Stimulated activated effector memory CD8-positive, alpha-beta T cell treated with anti-CD3 and anti-CD28 coated beads, Interleukin-12 subunit alpha, Interleukin-12 subunit beta, amount 100 ng/mL, for 72 hours (primary cell): ENCODE data around the gene GAS1.

Source experiments
- ATAC-seq: fragments of 150-1000 bp; cut with Tn5 transposase; 2 replicates; pipeline ENCODE4 v1.10.0; 2021
- DNase-seq, 2 donors: peaks; one replicate each; pipeline ENCODE4 v3.0.0; 2021 to 2022; ENCODE audit warnings: low spot score in 2 of 2
- H3K27ac Mint-ChIP-seq: one replicate; pipeline ENCODE4 v1.8.0; 2022; ENCODE audit warnings: mild to moderate bottlenecking, mixed read lengths
- H3K36me3 Mint-ChIP-seq: one replicate; pipeline ENCODE4 v1.8.0; 2022; ENCODE audit warnings: mild to moderate bottlenecking, mixed read lengths
- H3K4me1 Mint-ChIP-seq: one replicate; pipeline ENCODE4 v1.8.0; 2022; ENCODE audit warnings: mixed read lengths
- H3K4me3 Mint-ChIP-seq: one replicate; pipeline ENCODE4 v1.8.0; 2022; ENCODE audit warnings: mild to moderate bottlenecking, mixed read lengths
- H3K9me3 Mint-ChIP-seq: one replicate; pipeline ENCODE4 v1.8.0; 2022; ENCODE audit warnings: mixed read lengths

The GAS1 gene, protein sequence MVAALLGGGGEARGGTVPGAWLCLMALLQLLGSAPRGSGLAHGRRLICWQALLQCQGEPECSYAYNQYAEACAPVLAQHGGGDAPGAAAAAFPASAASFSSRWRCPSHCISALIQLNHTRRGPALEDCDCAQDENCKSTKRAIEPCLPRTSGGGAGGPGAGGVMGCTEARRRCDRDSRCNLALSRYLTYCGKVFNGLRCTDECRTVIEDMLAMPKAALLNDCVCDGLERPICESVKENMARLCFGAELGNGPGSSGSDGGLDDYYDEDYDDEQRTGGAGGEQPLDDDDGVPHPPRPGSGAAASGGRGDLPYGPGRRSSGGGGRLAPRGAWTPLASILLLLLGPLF

DNA sequence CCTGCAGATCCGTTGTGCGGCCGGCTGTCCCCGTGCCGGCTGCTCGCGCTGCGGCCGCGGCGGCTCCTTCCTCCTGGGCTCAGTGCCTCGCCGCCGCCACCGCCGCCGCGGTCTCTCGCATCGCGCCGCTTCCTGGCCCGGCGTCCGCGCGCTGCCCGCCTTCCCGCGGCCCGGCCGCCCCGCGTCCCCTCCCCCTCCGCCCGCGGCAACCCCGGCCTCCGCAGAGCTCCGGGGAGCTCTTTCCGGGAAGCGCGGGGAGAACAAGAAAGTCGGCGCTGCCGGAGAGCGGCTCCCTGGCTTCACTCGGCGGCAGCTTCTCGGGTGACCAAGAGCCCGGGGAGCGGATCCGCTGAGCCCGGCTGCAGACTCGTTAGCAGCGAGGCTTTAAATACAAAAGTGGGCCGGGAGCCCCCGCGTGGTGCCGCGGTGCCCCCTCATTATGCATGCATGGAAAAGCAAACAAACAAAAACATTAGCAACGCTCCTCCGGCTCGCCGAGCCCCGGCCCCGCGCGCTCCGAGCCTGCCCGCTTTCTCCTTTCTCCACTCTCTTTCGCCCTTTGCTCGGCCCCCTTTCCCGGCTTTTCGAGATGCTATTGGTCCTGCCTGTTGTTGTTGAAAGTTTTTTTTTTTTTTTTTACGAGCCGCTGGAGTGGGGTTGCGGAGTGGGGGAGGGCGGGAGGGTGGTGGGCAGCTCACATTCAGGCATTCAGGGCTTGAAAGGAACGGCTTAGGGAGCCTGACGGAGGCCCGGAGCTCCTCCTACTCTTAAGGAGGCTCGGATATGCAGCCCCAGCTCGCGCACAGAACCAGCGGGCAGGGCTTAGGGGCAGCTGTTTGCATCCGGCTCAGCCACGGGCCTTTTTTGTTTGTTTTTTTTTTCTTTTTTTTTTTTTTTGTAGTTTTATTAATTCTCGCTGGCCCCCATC is at the start of gene GAS1:
TSS of gene GAS1 (minus strand) at position 361 of the 928 bp plus-strand sequence. CDS start 727 bp downstream, outside the sequence.
- Mint-ChIP-seq H3K4me1 (peaks cover 18% of the 10 kb centered on the region), H3K36me3 (no peaks in the 10 kb centered on the region), H3K4me3 (peak within 1 kb of the TSS; percentile 73), H3K27ac (no peak within 1 kb of the TSS), H3K9me3 (peaks cover 2% of the 10 kb centered on the region)
- peak; percentile 84 for ATAC-seq
- peak; percentile 30 to 75 for DNase-seq

DNA sequence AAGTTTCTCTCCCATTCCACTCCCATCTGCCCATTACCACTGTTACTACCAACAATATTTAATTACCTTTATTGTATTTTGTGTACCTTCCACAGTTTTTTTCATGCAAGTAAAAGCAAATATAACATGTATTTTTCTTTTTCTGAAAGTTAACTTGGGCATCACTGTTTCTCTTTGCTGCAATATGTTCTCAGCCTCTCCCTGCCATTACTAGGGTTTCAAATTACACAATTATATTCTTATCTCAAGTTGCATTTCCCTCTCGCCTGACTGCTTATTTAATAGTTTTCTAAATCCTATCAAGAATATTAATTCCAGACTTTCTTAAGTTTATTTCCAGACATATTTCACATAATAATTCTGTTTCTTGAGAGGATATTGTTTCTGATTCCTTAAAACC is 46.9 kb upstream of the GAS1 start:
- H3K9me3 Mint-ChIP-seq = no peaks in the 10 kb centered on the region
- H3K27ac Mint-ChIP-seq = no peak overlapping the region
- no peak overlapping the region for H3K4me3 Mint-ChIP-seq
- DNase-seq = no peak
- no peaks in the 10 kb centered on the region for H3K36me3 Mint-ChIP-seq
- H3K4me1 Mint-ChIP-seq = no peaks in the 10 kb centered on the region
- ATAC-seq = no peak

DNA sequence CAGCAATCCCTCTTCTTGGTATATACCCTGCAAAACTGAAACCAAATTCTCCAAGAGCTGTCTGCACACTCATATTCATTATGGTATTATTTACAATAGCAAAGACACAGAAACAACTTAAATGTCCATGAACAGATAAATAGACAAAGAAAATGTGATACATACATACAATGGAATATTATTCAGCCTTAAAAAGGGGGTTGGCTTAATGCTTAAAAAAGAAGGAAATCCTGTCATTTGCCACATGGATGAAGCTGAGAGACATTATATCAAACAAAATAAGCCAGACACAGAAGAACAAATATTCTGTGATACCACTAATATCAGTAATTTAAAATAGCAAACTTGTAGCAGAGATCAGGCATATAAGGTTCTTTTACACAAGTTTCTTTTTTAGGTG is 46.5 kb upstream of the GAS1 start:
- DNase-seq = no peak
- Mint-ChIP-seq H3K9me3 (no peaks in the 10 kb centered on the region), H3K4me3 (no peak overlapping the region), H3K27ac (no peak overlapping the region), H3K36me3 (no peaks in the 10 kb centered on the region), H3K4me1 (no peaks in the 10 kb centered on the region)
- ATAC-seq = no peak

DNA sequence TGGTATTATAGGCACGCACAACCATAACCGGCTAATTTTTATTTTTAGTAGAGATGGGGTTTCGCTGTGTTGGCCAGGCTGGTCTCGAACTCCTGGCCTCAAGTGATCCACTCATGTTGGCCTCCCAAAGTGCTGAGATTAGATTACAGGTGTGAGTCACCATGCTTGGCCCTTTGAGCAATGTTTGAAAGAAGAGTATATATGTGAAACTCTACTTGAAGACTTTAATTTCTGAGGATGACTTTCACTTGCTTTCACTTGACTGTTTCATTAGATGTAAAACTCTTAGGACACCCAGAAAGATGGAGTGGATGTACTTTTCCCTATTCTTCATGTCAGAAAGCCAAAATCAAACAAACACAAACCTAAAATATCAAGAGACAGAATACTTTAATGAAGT is 43.8 kb upstream of the GAS1 start:
- no peaks in the 10 kb centered on the region for H3K4me1 Mint-ChIP-seq
- no peak overlapping the region for H3K27ac Mint-ChIP-seq
- no peaks in the 10 kb centered on the region for H3K9me3 Mint-ChIP-seq
- no peak for DNase-seq
- no peak overlapping the region for H3K4me3 Mint-ChIP-seq
- ATAC-seq = no peak
- H3K36me3 Mint-ChIP-seq = no peaks in the 10 kb centered on the region

DNA sequence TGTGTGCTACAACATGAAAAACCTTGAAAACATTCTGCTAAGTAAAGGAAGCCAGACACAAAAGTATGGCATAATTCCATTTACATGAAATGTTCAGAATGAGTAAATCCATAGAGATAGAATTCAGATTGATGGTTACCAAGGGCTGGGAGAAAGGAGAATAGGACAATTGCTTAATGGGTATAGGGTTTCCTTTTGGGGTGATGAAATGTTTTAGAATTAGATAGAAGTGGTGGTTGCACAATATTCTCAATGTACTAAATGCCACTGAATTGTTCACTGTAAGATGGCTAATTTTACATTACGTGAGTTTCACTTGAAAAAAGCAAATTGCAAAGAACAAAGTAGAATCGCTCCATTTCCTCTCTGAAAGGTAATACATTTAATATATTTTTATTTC is 43.0 kb upstream of the GAS1 start:
- Mint-ChIP-seq H3K27ac (no peak overlapping the region), H3K9me3 (no peaks in the 10 kb centered on the region), H3K4me1 (no peaks in the 10 kb centered on the region), H3K36me3 (no peaks in the 10 kb centered on the region), H3K4me3 (no peak overlapping the region)
- ATAC-seq (no peak), DNase-seq (no peak)

DNA sequence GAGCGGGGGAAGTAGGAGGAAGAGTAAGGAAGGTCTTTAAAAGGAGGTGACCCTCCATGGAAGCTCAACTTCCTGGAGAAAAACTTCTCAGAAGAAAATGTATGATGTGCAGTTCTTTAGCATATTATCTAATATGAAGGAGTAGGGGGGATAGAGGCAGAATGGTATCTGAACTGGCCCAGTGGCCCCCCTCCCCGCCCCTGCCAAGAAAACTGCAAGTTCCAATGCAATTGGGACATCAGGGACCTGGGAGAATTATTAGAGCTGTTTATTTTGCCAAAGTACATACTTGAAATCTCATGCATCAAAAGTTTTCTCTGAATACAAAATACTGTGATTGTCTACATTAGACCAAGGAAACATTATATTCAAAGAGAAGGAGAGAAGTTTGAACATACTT is 40.6 kb upstream of the GAS1 start:
- Mint-ChIP-seq H3K9me3 (no peaks in the 10 kb centered on the region), H3K27ac (no peak overlapping the region), H3K36me3 (no peaks in the 10 kb centered on the region), H3K4me1 (no peaks in the 10 kb centered on the region), H3K4me3 (no peak overlapping the region)
- no peak for ATAC-seq
- DNase-seq = no peak

DNA sequence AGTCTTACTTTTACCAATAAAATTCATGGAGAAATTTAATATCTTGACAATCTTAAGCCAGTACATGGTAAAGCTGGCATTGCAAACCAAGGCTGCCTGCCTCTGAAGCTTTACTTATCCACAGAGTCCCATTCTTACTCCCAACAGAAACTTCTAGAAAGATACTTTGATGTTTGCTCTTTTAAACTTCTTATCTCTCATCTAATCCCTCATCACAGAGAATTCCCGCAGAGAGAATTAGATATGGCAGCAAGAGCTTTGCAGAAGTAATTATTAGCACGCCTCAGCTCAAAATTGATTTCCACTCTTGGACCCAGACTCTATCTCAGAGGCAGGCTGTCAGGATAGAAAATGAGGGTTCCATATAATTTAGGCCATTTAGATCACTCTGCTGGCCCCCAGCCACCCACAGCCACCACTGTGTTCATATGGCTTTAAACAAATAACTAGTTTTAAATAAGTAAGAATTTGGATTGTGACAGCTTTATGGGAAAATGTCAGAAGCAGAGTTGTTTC is 37.9 kb upstream of the GAS1 start:
- no peaks in the 10 kb centered on the region for H3K4me1 Mint-ChIP-seq
- H3K4me3 Mint-ChIP-seq = no peak overlapping the region
- no peak overlapping the region for H3K27ac Mint-ChIP-seq
- no peaks in the 10 kb centered on the region for H3K9me3 Mint-ChIP-seq
- H3K36me3 Mint-ChIP-seq = no peaks in the 10 kb centered on the region
- no peak for DNase-seq
- ATAC-seq = no peak

DNA sequence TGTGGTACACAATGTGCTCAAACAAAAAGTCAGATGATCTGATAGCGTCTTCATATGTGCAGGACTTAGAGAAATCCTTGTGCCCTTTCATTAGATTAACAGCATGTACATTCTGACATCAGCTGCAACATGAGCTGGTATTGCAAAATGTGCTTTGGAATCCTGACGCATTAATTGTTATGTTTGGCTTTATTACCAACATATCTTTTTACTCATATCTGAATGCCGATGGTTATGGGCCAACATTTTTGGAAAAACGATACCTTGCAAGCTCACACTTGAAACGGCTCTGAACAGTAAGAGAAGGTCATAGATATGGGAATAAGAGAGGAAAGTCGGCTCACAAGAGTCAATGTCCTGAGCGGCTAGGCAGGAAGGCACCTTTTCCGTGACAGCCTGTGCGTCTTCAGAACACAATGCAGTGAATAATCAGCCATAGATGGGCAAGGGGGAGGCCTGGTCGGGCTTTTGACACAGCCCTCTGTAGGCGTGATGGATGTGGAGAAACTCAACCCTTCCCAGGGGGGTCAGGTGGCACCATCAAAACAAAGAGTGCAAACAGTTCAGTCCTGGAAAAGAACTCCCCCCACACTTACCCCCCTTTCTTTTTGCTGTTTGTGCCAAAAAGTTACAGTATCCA is 36.4 kb upstream of the GAS1 start:
- Mint-ChIP-seq H3K4me3 (no peak overlapping the region), H3K36me3 (no peaks in the 10 kb centered on the region)

DNA sequence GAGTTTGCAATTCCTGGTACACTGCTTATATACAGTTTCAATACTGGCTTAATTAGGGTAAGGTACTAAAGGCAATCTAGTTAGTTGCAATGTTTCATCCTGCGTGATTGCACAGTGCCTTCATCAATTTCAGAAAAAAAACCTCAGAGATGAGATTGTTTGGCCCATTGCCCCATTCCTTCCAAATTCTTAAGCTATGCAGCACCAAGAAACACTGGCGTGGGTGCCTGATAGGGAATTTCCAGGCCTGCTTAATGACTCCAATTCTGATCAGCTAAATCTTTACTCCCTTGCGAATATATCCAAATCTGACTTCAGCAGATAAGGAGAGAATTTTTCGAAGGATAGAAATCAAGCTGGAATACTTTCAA is 35.9 kb upstream of the GAS1 start:
- DNase-seq = no peak
- Mint-ChIP-seq H3K9me3 (no peaks in the 10 kb centered on the region), H3K4me3 (no peak overlapping the region), H3K27ac (no peak overlapping the region), H3K36me3 (no peaks in the 10 kb centered on the region), H3K4me1 (no peaks in the 10 kb centered on the region)
- ATAC-seq = no peak

More for the DNA sequence above, 36.4 kb upstream of the GAS1 start:
- ATAC-seq (no peak), DNase-seq (no peak)
- no peaks in the 10 kb centered on the region for H3K4me1 Mint-ChIP-seq
- H3K27ac Mint-ChIP-seq = no peak overlapping the region
- H3K9me3 Mint-ChIP-seq = no peaks in the 10 kb centered on the region

DNA sequence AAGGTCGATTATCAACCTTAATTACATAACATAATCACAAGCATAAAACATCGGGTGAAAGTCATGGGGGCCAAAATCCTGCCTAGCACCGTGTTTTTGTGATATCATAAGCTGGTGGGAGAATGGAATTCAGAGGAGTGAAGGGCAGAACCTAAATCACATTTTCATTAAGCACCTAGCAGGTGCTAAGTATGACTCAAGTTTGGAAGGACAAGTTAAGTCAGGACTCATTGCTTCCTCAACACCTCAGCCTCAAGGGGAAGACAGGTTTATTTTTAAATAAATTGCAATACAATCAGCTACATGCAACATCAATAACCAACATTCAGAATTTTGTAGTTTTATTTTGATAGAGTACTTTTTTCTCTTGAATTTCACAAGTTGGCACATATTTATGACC is 33.5 kb upstream of the GAS1 start:
- Mint-ChIP-seq H3K9me3 (no peaks in the 10 kb centered on the region), H3K27ac (no peak overlapping the region), H3K4me1 (no peaks in the 10 kb centered on the region), H3K36me3 (no peaks in the 10 kb centered on the region), H3K4me3 (no peak overlapping the region)
- ATAC-seq (no peak), DNase-seq (no peak)

DNA sequence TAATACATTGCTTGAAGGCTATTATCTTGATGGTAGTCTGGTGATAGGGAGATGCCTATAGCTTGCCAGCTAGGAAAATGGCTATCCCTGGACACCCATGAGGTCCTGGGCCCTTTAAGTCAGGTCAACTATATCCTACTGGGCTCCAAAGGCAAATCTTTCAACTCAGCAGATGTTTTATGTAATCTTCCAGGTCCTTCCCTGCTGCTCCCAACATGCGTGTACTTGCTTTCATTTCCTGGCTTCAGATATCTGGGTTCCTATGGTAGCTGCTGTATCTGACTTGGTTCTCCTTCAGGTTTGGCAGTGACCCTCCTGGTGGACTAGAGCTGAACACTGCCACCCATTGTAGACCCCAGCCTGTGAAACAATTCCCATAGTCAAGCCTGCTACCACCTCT is 32.4 kb upstream of the GAS1 start:
- ATAC-seq = no peak
- H3K9me3 Mint-ChIP-seq = no peaks in the 10 kb centered on the region
- no peaks in the 10 kb centered on the region for H3K4me1 Mint-ChIP-seq
- no peaks in the 10 kb centered on the region for H3K36me3 Mint-ChIP-seq
- no peak overlapping the region for H3K27ac Mint-ChIP-seq
- H3K4me3 Mint-ChIP-seq = no peak overlapping the region
- no peak for DNase-seq

DNA sequence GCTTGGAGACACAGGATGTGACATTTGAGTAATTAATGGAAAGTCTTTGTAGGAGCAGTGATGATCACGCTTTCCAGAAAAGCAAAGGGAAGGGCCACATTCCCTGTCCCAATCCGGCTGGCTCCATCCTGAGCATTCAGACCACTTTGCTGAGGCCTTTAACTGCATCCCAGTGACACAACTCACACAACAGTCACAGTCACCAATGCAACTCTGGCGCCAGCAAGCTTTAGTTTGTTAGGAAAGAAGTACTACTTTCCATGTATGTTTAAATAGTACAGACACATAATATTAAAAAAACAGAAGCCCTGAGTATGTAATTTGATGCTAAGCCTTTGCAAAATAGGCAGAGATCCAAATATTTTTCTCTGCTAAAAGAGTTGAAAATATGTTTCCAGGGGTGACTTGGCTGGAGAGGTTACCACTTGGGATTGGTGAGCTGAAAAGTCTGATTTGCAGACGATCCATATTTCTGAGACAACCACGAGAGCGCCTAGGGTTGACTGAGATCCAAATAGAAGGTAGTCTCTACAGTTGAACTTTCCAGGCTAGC is 31.7 kb upstream of the GAS1 start:
- H3K36me3 Mint-ChIP-seq = no peaks in the 10 kb centered on the region
- H3K4me3 Mint-ChIP-seq = no peak overlapping the region
- ATAC-seq (no peak), DNase-seq (no peak)
- H3K27ac Mint-ChIP-seq = no peak overlapping the region
- no peaks in the 10 kb centered on the region for H3K9me3 Mint-ChIP-seq
- no peaks in the 10 kb centered on the region for H3K4me1 Mint-ChIP-seq

DNA sequence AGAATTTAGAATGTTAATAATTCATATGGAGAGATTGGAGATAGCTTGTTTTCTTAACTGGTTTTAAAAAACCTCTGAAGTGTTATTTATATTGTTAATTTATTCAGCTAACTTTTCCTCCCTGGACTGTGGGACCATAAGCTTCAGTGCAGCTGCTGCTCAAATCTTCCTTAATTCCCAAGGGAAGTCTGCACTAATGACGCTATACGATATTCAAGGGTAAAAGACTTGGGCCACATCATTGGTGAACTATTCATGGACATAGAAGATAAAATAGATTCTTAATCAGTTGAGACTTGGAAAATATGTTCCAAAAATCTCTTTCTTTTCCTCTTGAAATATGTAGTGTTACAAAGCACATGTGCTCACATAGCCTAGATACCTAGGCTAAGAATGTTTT is 31.1 kb upstream of the GAS1 start:
- Mint-ChIP-seq H3K36me3 (no peaks in the 10 kb centered on the region), H3K9me3 (no peaks in the 10 kb centered on the region), H3K4me3 (no peak overlapping the region), H3K4me1 (no peaks in the 10 kb centered on the region), H3K27ac (no peak overlapping the region)
- DNase-seq = no peak
- no peak for ATAC-seq

DNA sequence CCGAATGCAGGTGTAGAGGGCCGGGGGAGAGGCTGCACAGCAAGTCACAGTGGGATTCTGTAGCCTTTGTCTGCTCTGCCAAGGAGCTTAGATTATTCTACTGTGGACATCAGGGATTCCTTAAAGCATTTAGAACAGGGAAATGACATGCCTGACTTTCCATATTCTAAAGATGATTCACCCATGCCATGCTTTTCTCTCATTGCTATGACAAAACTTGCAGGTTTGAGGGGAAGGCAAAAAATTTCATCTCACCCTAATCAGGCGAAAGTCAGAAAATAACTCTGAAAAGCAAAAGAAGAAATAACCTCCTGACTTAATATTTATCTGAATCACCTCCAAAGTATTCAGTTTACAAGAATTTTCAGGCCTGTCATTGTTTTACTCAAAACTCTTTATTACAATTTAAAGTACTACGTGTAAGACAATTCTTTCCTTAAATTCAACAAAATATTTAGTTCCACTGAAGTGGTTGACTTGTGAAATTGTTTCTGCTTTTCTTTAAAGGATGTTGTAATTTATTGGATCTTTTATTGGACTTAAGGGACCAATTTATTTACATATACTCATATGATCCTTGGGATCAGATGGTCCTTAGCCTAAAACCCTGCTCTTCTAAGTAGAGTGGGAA is 30.0 kb upstream of the GAS1 start:
- Mint-ChIP-seq H3K9me3 (no peaks in the 10 kb centered on the region), H3K4me1 (no peaks in the 10 kb centered on the region), H3K36me3 (no peaks in the 10 kb centered on the region), H3K27ac (no peak overlapping the region), H3K4me3 (no peak overlapping the region)
- ATAC-seq (no peak), DNase-seq (no peak)

DNA sequence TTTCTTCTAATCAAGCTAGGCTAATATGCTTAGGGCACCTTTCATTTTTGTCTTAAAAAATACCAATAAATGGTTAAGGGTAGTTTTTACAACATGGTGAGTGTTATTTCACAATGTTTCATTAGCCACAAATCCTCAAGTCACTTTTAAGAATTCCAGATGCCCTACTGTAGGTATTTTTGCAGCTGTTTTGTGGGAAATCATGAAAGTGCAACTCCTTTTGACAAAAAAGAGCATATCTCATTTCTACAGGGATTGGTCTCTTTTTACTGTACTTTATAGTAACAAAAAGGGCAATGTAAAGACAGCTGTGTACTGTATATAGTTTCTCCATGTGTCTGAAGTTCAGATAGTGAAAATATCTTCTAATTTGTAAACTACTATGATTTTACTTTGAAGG is 28.3 kb upstream of the GAS1 start:
- Mint-ChIP-seq H3K4me3 (no peak overlapping the region), H3K9me3 (no peaks in the 10 kb centered on the region), H3K4me1 (no peaks in the 10 kb centered on the region), H3K27ac (no peak overlapping the region), H3K36me3 (no peaks in the 10 kb centered on the region)
- DNase-seq = no peak
- ATAC-seq = no peak
